ENCODE measurements around the gene CYP2A6.
"Not testable (repeated sequence)": the region's sequence is repeated elsewhere in the genome, so short reads cannot be mapped to it uniquely, and the experiment has no call there.

The CYP2A6 gene

DNA sequence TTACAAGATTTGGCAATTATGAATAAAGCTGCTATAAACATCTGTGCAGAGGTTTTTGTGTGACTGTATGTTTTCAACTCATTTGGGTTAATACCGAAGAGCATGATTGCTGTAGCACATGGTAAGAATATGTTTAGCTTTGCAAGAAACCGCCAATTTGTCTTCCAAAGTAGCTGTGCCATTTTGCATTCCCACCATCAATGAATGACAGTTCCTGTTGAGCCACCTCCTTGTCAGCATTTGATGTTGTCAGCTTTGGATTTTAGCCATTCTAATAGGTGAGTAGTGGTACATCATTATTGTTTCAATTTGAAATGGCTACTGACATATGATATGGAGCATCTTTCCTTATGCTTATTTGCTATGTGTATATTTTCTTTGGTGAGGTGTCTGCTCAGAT, 23.6 kb upstream of the CYP2A6 start:
- H3K4me3 Mint-ChIP-seq; H3K9me3 Mint-ChIP-seq; H3K27ac Mint-ChIP-seq (ENCODE audit: low read depth); H3K36me3 Mint-ChIP-seq (ENCODE audit: insufficient read depth); ATAC-seq (replicated peaks; ENCODE audit: extremely low read depth, poor library complexity, severe bottlenecking); H3K4me1 Mint-ChIP-seq; DNase-seq (ENCODE audit: low spot score in 2 of 2): not testable (repeated sequence)
- peaks cover 75% of the 10 kb centered on the region for H3K27me3 Mint-ChIP-seq

DNA sequence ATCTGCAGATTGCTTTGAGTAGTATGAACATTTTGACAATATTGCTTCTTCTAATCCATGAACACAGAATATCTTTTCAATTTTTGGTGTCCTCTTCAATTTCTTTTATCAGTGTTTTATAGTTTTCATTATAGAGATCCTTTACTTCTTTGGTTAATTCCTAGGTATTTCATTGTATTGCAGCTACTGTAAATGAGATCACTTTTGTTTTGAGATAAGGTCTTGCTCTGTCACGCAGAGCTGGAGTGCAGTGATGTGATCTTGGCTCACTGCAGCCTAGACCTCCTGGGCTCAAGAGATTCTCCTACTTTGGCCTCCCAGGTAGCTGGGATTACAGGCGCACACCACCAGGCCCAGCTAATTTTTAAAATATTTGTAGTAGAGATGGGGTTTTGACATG, 22.0 kb upstream of the CYP2A6 start:
- H3K27ac Mint-ChIP-seq (ENCODE audit: low read depth) = no peak overlapping the region
- no peaks in the 10 kb centered on the region for H3K36me3 Mint-ChIP-seq (ENCODE audit: insufficient read depth)
- ATAC-seq (replicated peaks; ENCODE audit: extremely low read depth, poor library complexity, severe bottlenecking) = no peak
- no peak for DNase-seq (ENCODE audit: low spot score in 2 of 2)
- H3K27me3 Mint-ChIP-seq = peaks cover 58% of the 10 kb centered on the region
- peaks cover 9% of the 10 kb centered on the region for H3K4me1 Mint-ChIP-seq
- no peak overlapping the region for H3K4me3 Mint-ChIP-seq
- H3K9me3 Mint-ChIP-seq = no peaks in the 10 kb centered on the region

- Mint-ChIP-seq H3K27me3 (peaks cover 46% of the 10 kb centered on the region), H3K27ac (ENCODE audit: low read depth) (no peak overlapping the region), H3K36me3 (ENCODE audit: insufficient read depth) (no peaks in the 10 kb centered on the region), H3K4me1 (no peaks in the 10 kb centered on the region), H3K4me3 (no peak overlapping the region), H3K9me3 (no peaks in the 10 kb centered on the region)
- DNase-seq (ENCODE audit: low spot score in 2 of 2) (no peak), ATAC-seq (replicated peaks; ENCODE audit: extremely low read depth, poor library complexity, severe bottlenecking) (no peak)
Observed at GRCh38 chr19:40867701-40868100, 17.5 kb upstream of the CYP2A6 start.

- peaks cover 19% of the 10 kb centered on the region for H3K27me3 Mint-ChIP-seq
- H3K9me3 Mint-ChIP-seq; DNase-seq (ENCODE audit: low spot score in 2 of 2); H3K36me3 Mint-ChIP-seq (ENCODE audit: insufficient read depth); H3K4me1 Mint-ChIP-seq; ATAC-seq (replicated peaks; ENCODE audit: extremely low read depth, poor library complexity, severe bottlenecking); H3K4me3 Mint-ChIP-seq; H3K27ac Mint-ChIP-seq (ENCODE audit: low read depth): not testable (repeated sequence)
Observed at GRCh38 chr19:40864739-40865496, 14.7 kb upstream of the CYP2A6 start.

DNA sequence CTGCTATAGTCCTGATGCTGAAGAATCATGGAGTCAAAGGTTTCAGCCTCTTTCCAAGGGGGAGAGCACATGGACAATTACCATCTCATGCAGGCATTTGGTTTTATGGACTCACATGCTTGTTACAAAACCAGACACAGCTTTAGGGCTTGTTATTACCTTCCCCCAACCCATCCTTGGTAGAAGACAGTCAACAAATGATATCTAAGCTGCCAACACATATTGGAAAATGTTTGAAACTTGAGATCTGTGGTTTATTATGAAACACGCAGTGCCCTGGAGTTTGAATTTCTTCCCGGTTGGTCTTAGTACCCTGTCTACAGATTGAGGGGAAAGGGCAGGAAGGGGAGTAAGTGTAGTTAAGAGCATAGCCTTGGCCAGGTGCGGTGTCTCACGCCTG, 12.5 kb upstream of the CYP2A6 start:
- Mint-ChIP-seq H3K27ac (ENCODE audit: low read depth) (no peak overlapping the region), H3K9me3 (no peaks in the 10 kb centered on the region), H3K36me3 (ENCODE audit: insufficient read depth) (no peaks in the 10 kb centered on the region), H3K4me3 (no peak overlapping the region), H3K27me3 (peaks cover 10% of the 10 kb centered on the region), H3K4me1 (no peaks in the 10 kb centered on the region)
- DNase-seq (ENCODE audit: low spot score in 2 of 2) = no peak
- no peak for ATAC-seq (replicated peaks; ENCODE audit: extremely low read depth, poor library complexity, severe bottlenecking)

- Mint-ChIP-seq H3K36me3 (ENCODE audit: insufficient read depth) (no peaks in the 10 kb centered on the region), H3K9me3 (no peaks in the 10 kb centered on the region), H3K4me1 (no peaks in the 10 kb centered on the region), H3K4me3 (no peak overlapping the region), H3K27me3 (peaks cover 10% of the 10 kb centered on the region), H3K27ac (ENCODE audit: low read depth) (no peak overlapping the region)
- ATAC-seq (replicated peaks; ENCODE audit: extremely low read depth, poor library complexity, severe bottlenecking) = no peak
- no peak for DNase-seq (ENCODE audit: low spot score in 2 of 2)
Observed at GRCh38 chr19:40862333-40862732, 12.1 kb upstream of the CYP2A6 start.

GRCh38 chr19:40858109-40858508, 7.9 kb upstream of the CYP2A6 start:
- no peak overlapping the region for H3K4me3 Mint-ChIP-seq
- no peaks in the 10 kb centered on the region for H3K36me3 Mint-ChIP-seq (ENCODE audit: insufficient read depth)
- no peaks in the 10 kb centered on the region for H3K4me1 Mint-ChIP-seq
- no peaks in the 10 kb centered on the region for H3K9me3 Mint-ChIP-seq
- H3K27me3 Mint-ChIP-seq = no peaks in the 10 kb centered on the region
- no peak for DNase-seq (ENCODE audit: low spot score in 2 of 2)
- ATAC-seq (replicated peaks; ENCODE audit: extremely low read depth, poor library complexity, severe bottlenecking) = no peak
- H3K27ac Mint-ChIP-seq (ENCODE audit: low read depth) = no peak overlapping the region

- not testable (repeated sequence) for H3K9me3 Mint-ChIP-seq; DNase-seq (ENCODE audit: low spot score in 2 of 2); H3K27ac Mint-ChIP-seq (ENCODE audit: low read depth); ATAC-seq (replicated peaks; ENCODE audit: extremely low read depth, poor library complexity, severe bottlenecking); H3K4me3 Mint-ChIP-seq
- peaks cover 36% of the 10 kb centered on the region for H3K27me3 Mint-ChIP-seq
- peaks cover 23% of the 10 kb centered on the region for H3K36me3 Mint-ChIP-seq (ENCODE audit: insufficient read depth)
- H3K4me1 Mint-ChIP-seq = peaks cover 19% of the 10 kb centered on the region
Observed at GRCh38 chr19:40852467-40853152, 2.4 kb upstream of the CYP2A6 start.

DNA sequence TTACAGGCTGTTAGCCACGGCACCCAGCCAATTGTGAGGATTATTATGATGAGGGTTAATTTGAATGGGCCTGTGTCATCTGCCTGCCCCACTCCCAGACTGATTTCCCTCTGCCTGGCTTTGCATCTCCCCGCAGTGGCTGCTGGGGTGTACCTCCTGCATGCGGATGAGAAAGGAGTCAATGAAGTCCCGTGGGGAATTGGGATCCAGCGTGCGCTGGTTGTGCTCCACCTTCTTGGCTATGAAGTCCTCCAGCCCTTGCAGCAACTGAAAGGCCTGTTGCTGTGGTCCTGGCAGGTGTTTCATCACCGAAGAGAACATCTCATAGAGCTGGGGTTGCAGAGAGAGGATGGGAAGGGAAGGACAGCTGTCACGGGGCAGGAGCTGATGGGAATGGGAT, 3.5 kb downstream of the CYP2A6 start:
- not testable (repeated sequence) for DNase-seq (ENCODE audit: low spot score in 2 of 2); H3K4me3 Mint-ChIP-seq; H3K9me3 Mint-ChIP-seq; ATAC-seq (replicated peaks; ENCODE audit: extremely low read depth, poor library complexity, severe bottlenecking); H3K27ac Mint-ChIP-seq (ENCODE audit: low read depth)
- peaks cover 31% of the 10 kb centered on the region for H3K36me3 Mint-ChIP-seq (ENCODE audit: insufficient read depth)
- H3K4me1 Mint-ChIP-seq = peaks cover 51% of the 10 kb centered on the region
- H3K27me3 Mint-ChIP-seq = peaks cover 54% of the 10 kb centered on the region

DNA sequence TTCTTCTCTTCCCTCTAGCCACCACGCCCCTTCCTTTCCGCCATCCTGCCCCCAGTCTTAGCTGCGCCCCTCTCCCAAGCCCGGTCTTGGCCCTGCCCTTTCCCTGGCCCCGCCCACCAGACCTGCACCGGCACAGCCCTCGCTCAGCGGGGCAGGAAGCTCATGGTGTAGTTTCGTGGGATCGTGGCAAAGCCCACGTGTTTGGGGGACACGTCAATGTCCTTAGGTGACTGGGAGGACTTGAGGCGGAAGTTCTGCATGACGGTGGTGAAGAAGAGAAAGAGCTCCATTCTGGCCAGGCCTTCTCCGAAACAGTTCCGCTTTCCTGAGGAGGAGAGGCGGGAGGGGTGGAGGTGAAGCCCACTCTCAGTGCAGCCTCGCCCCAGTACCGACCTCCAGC, 6.6 kb downstream of the CYP2A6 start:
- ATAC-seq (replicated peaks; ENCODE audit: extremely low read depth, poor library complexity, severe bottlenecking) (peak; percentile 96), DNase-seq (ENCODE audit: low spot score in 2 of 2) (peak; percentile 68 to 78)
- peaks cover 43% of the 10 kb centered on the region for H3K4me1 Mint-ChIP-seq
- H3K9me3 Mint-ChIP-seq = not testable (repeated sequence)
- peak overlapping the region; percentile 66 for H3K4me3 Mint-ChIP-seq
- peaks cover 29% of the 10 kb centered on the region for H3K27me3 Mint-ChIP-seq
- H3K27ac Mint-ChIP-seq (ENCODE audit: low read depth) = peak overlapping the region; percentile 91
- H3K36me3 Mint-ChIP-seq (ENCODE audit: insufficient read depth) = peaks cover 17% of the 10 kb centered on the region

GRCh38 chr19:40842997-40843652, 7.1 kb downstream of the CYP2A6 start:
- not testable (repeated sequence) for H3K9me3 Mint-ChIP-seq
- H3K4me1 Mint-ChIP-seq = peaks cover 38% of the 10 kb centered on the region
- DNase-seq (ENCODE audit: low spot score in 2 of 2) (peak in 1 of 2 donors; percentile 23), ATAC-seq (replicated peaks; ENCODE audit: extremely low read depth, poor library complexity, severe bottlenecking) (peak; percentile 40)
- peak overlapping the region; percentile 91 for H3K27ac Mint-ChIP-seq (ENCODE audit: low read depth)
- H3K4me3 Mint-ChIP-seq = peak overlapping the region; percentile 66
- H3K27me3 Mint-ChIP-seq = peaks cover 23% of the 10 kb centered on the region
- H3K36me3 Mint-ChIP-seq (ENCODE audit: insufficient read depth) = peaks cover 13% of the 10 kb centered on the region

DNA sequence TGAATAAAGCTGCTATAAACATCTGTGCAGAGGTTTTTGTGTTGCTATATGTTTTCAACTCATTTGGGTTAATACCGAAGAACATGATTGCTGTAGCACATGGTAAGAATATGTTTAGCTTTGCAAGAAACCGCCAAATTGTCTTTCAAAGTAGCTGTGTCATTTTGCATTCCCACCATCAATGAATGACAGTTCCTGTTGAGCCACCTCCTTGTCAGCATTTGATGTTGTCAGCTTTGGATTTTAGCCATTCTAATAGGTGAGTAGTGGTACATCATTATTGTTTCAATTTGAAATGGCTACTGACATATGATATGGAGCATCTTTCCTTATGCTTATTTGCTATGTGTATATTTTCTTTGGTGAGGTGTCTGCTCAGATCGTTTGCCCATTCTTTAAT, 8.2 kb downstream of the CYP2A6 start:
- Mint-ChIP-seq H3K4me1 (peaks cover 26% of the 10 kb centered on the region), H3K27me3 (peaks cover 12% of the 10 kb centered on the region)
- DNase-seq (ENCODE audit: low spot score in 2 of 2); H3K27ac Mint-ChIP-seq (ENCODE audit: low read depth); H3K36me3 Mint-ChIP-seq (ENCODE audit: insufficient read depth); ATAC-seq (replicated peaks; ENCODE audit: extremely low read depth, poor library complexity, severe bottlenecking); H3K4me3 Mint-ChIP-seq; H3K9me3 Mint-ChIP-seq: not testable (repeated sequence)

- DNase-seq (ENCODE audit: low spot score in 2 of 2); ATAC-seq (replicated peaks; ENCODE audit: extremely low read depth, poor library complexity, severe bottlenecking); H3K9me3 Mint-ChIP-seq; H3K27ac Mint-ChIP-seq (ENCODE audit: low read depth); H3K4me3 Mint-ChIP-seq; H3K27me3 Mint-ChIP-seq; H3K36me3 Mint-ChIP-seq (ENCODE audit: insufficient read depth); H3K4me1 Mint-ChIP-seq: not testable (repeated sequence)
Observed at GRCh38 chr19:40838477-40838876, 11.8 kb downstream of the CYP2A6 start.
